SKM-1 (cell line): ENCODE measurements around the gene SLC35D1.
"Not testable (repeated sequence)": the region's sequence is repeated elsewhere in the genome, so short reads cannot be mapped to it uniquely, and the experiment has no call there.

ENCODE experiments used
- DNase-seq: peaks from one replicate; lab custom pipeline; 2025; ENCODE audit not compliant: unreplicated experiment; lab: John Stamatoyannopoulos, UW

The SLC35D1 gene

GRCh38 chr1:67053785-67054772 lies at the start of gene SLC35D1:
Gene SLC35D1, minus strand, starts transcription at chr1:67054148. Its CDS starts 135 bp downstream, at chr1:67054013.
- DNase-seq = peak; percentile 39

GRCh38 chr1:67103548-67103947 lies 49.6 kb upstream of the SLC35D1 start:
- DNase-seq = no peak

GRCh38 chr1:67100833-67101232 lies 46.9 kb upstream of the SLC35D1 start:
- DNase-seq = no peak

GRCh38 chr1:67097305-67097704 lies 43.4 kb upstream of the SLC35D1 start:
- DNase-seq = no peak

- no peak for DNase-seq
Observed at GRCh38 chr1:67094191-67094590, 40.2 kb upstream of the SLC35D1 start.

- no peak for DNase-seq
Observed at GRCh38 chr1:67089685-67090208, 35.8 kb upstream of the SLC35D1 start.

GRCh38 chr1:67088440-67088839 lies 34.5 kb upstream of the SLC35D1 start:
- no peak for DNase-seq

- DNase-seq = no peak
Observed at GRCh38 chr1:67085326-67085725, 31.4 kb upstream of the SLC35D1 start.

- no peak for DNase-seq
Observed at GRCh38 chr1:67084765-67085318, 30.9 kb upstream of the SLC35D1 start.

- no peak for DNase-seq
Observed at GRCh38 chr1:67078291-67078690, 24.3 kb upstream of the SLC35D1 start.

- no peak for DNase-seq
Observed at GRCh38 chr1:67077593-67077992, 23.6 kb upstream of the SLC35D1 start.

- no peak for DNase-seq
Observed at GRCh38 chr1:67072749-67073148, 18.8 kb upstream of the SLC35D1 start.

GRCh38 chr1:67067655-67068054 lies 13.7 kb upstream of the SLC35D1 start:
- not testable (repeated sequence) for DNase-seq

- no peak for DNase-seq
Observed at GRCh38 chr1:67062412-67062811, 8.5 kb upstream of the SLC35D1 start.

GRCh38 chr1:67061266-67061665 lies 7.3 kb upstream of the SLC35D1 start:
- no peak for DNase-seq

- DNase-seq = no peak
Observed at GRCh38 chr1:67060811-67061218, 6.9 kb upstream of the SLC35D1 start.

GRCh38 chr1:67059346-67059745 lies 5.4 kb upstream of the SLC35D1 start:
- DNase-seq = no peak

GRCh38 chr1:67058761-67059160 lies 4.8 kb upstream of the SLC35D1 start:
- no peak for DNase-seq

- no peak for DNase-seq
Observed at GRCh38 chr1:67058242-67058641, 4.3 kb upstream of the SLC35D1 start.

GRCh38 chr1:67053535-67053784 lies 488 bp downstream of the SLC35D1 start:
- no peak for DNase-seq

GRCh38 chr1:67052741-67053534 lies 1.0 kb downstream of the SLC35D1 start:
- DNase-seq = no peak

GRCh38 chr1:67051196-67051595 lies 2.8 kb downstream of the SLC35D1 start:
- no peak for DNase-seq
